WTC11 (cell line): ENCODE measurements around the gene GJC1. TPM values are rescaled to one million over a fixed set of nuclear protein-coding genes. Genes with fewer than 3 reads are reported as not detected.
A peak's percentile ranks its signal among the peaks of the same experiment; 100 is the strongest.

Experiments used
- ATAC-seq: fragments of 200-7000 bp; cut with Tn5 transposase; 2 replicates; pipeline ENCODE4 v1.10.0; 2021; ENCODE audit warnings: mild to moderate bottlenecking, moderate library complexity
- CTCF ChIA-PET: fragments of 300-600 bp; sonication (Branson Sonifier 250); formaldehyde crosslinking; loops from one replicate; lab custom pipeline; 2021; ENCODE audit warnings: antibody characterized with exemption; lab: Charles Lee
- POLR2A ChIA-PET: fragments of 350-600 bp; sonication (Branson Sonifier 250); formaldehyde crosslinking; loops from one replicate; lab custom pipeline; 2021; ENCODE audit warnings: antibody characterized with exemption; lab: Charles Lee
- DNase-seq: peaks from one replicate; pipeline ENCODE4 v3.0.0; 2021; ENCODE audit warnings: low spot score
- H3K27ac Mint-ChIP-seq: 2 replicates; pipeline ENCODE4 v1.8.0; 2021; ENCODE audit warnings: mixed read lengths
- H3K27me3 Mint-ChIP-seq: 2 replicates; pipeline ENCODE4 v1.8.0; 2021; ENCODE audit warnings: low read depth, mild to moderate bottlenecking, moderate library complexity, mixed read lengths
- H3K36me3 Mint-ChIP-seq: 2 replicates; pipeline ENCODE4 v1.8.0; 2021; ENCODE audit warnings: mixed read lengths
- H3K4me1 Mint-ChIP-seq: 2 replicates; pipeline ENCODE4 v1.8.0; 2022; ENCODE audit warnings: mixed read lengths
- H3K4me3 Mint-ChIP-seq: 2 replicates; pipeline ENCODE4 v1.8.0; 2021; ENCODE audit warnings: mild to moderate bottlenecking, moderate library complexity, mixed read lengths
- H3K9me3 Mint-ChIP-seq: 2 replicates; pipeline ENCODE4 v1.8.0; 2021; ENCODE audit warnings: mixed read lengths
- CBFB ChIP-seq: sonication (generic); formaldehyde crosslinking; IDR thresholded peaks from 2 replicates; pipeline ENCODE4 v1.8.1; 2022; ENCODE audit warnings: mild to moderate bottlenecking, low read depth, missing genetic modification reagents
- ELF4 ChIP-seq: sonication (generic); formaldehyde crosslinking; IDR thresholded peaks from 2 replicates; pipeline ENCODE4 v1.8.1; 2022; ENCODE audit warnings: low read depth, mild to moderate bottlenecking, moderate library complexity, missing genetic modification reagents
- FOXJ3 ChIP-seq: sonication (generic); formaldehyde crosslinking; IDR thresholded peaks from 2 replicates; pipeline ENCODE4 v1.9.0; 2021; ENCODE audit warnings: missing genetic modification reagents, mild to moderate bottlenecking, borderline replicate concordance
- FOXP1 ChIP-seq: sonication (generic); formaldehyde crosslinking; IDR thresholded peaks from 2 replicates; pipeline ENCODE4 v1.8.0; 2022; ENCODE audit warnings: missing genetic modification reagents, mild to moderate bottlenecking, moderate library complexity, borderline replicate concordance
- GRHL2 ChIP-seq: fragments of 250-450 bp; sonication (Bioruptor Pico); IDR thresholded peaks from 2 replicates; pipeline ENCODE4 v1.8.0; 2022; ENCODE audit warnings: mild to moderate bottlenecking, moderate library complexity; ENCODE audit not compliant: insufficient replicate concordance, severe bottlenecking
- IRF2 ChIP-seq: sonication (generic); formaldehyde crosslinking; IDR thresholded peaks from 2 replicates; pipeline ENCODE4 v1.8.0; 2022; ENCODE audit warnings: low read depth, missing genetic modification reagents, borderline replicate concordance
- JAZF1 ChIP-seq: fragments of 250-450 bp; sonication (Bioruptor Pico); IDR thresholded peaks from 2 replicates; pipeline ENCODE4 v1.9.0; 2021; ENCODE audit warnings: moderate library complexity, mild to moderate bottlenecking, inconsistent platforms
- NR3C1 ChIP-seq: sonication (generic); formaldehyde crosslinking; conservative IDR thresholded peaks from 2 replicates; pipeline ENCODE4 v1.8.1; 2023; ENCODE audit warnings: low read depth, mild to moderate bottlenecking, missing genetic modification reagents
- OVOL2 ChIP-seq: fragments of 250-450 bp; sonication (Bioruptor Pico); IDR thresholded peaks from 2 replicates; pipeline ENCODE4 v1.9.0; 2021; ENCODE audit warnings: mild to moderate bottlenecking, borderline replicate concordance
- RORB ChIP-seq: fragments of 250-450 bp; sonication (Bioruptor Pico); IDR thresholded peaks from 2 replicates; pipeline ENCODE4 v1.9.0; 2021; ENCODE audit warnings: mild to moderate bottlenecking
- SMAD3 ChIP-seq: sonication (generic); formaldehyde crosslinking; IDR thresholded peaks from 2 replicates; pipeline ENCODE4 v1.8.0; 2022; ENCODE audit warnings: missing genetic modification reagents, mild to moderate bottlenecking, borderline replicate concordance
- TEAD4 ChIP-seq: sonication (generic); formaldehyde crosslinking; IDR thresholded peaks from 2 replicates; pipeline ENCODE4 v1.8.0; 2022; ENCODE audit warnings: mild to moderate bottlenecking, missing genetic modification reagents
- TP53 ChIP-seq: sonication (generic); formaldehyde crosslinking; IDR thresholded peaks from 2 replicates; pipeline ENCODE4 v1.8.1; 2023; ENCODE audit warnings: mild to moderate bottlenecking, missing genetic modification reagents
- ZNF317 ChIP-seq: sonication (generic); formaldehyde crosslinking; IDR thresholded peaks from 2 replicates; pipeline ENCODE4 v1.8.1; 2023; ENCODE audit warnings: low read depth, mild to moderate bottlenecking, moderate library complexity, missing genetic modification reagents, borderline replicate concordance
- ZNF396 ChIP-seq: fragments of 250-450 bp; sonication (Bioruptor Pico); IDR thresholded peaks from 2 replicates; pipeline ENCODE4 v1.8.0; 2021; ENCODE audit warnings: mild to moderate bottlenecking, moderate library complexity, borderline replicate concordance
- total RNA-seq: library from RNA; stranded (reverse); gene quantifications from 3 replicates; pipeline ENCODE4 v1.2.3, GENCODE V29; 2021
- TF ChIP-seq, protein P1 (sequence below): sonication (generic); formaldehyde crosslinking; IDR thresholded peaks from 2 replicates; pipeline ENCODE4 v1.8.1; 2023; ENCODE audit warnings: mild to moderate bottlenecking, missing genetic modification reagents, moderate library complexity
- TF ChIP-seq, protein P2 (sequence below): fragments of 250-450 bp; sonication (Bioruptor Pico); IDR thresholded peaks from 2 replicates; pipeline ENCODE4 v1.9.0; 2021; ENCODE audit warnings: mild to moderate bottlenecking
- TF ChIP-seq, protein P3 (sequence below): sonication (generic); formaldehyde crosslinking; IDR thresholded peaks from 2 replicates; pipeline ENCODE4 v1.8.1; 2022; ENCODE audit warnings: missing genetic modification reagents, borderline replicate concordance
- TF ChIP-seq, protein P4 (sequence below): sonication (generic); formaldehyde crosslinking; IDR thresholded peaks from 2 replicates; pipeline ENCODE4 v1.8.1; 2023; ENCODE audit warnings: mild to moderate bottlenecking, missing genetic modification reagents, borderline replicate concordance
- TF ChIP-seq, protein P5 (sequence below): sonication (generic); formaldehyde crosslinking; conservative IDR thresholded peaks from 2 replicates; pipeline ENCODE4 v1.8.1; 2023; ENCODE audit warnings: mild to moderate bottlenecking, low read depth, missing genetic modification reagents, moderate library complexity

Gene GJC1
- total RNA-seq, 1 experiment from 2014 or later, result 104 TPM

DNA sequence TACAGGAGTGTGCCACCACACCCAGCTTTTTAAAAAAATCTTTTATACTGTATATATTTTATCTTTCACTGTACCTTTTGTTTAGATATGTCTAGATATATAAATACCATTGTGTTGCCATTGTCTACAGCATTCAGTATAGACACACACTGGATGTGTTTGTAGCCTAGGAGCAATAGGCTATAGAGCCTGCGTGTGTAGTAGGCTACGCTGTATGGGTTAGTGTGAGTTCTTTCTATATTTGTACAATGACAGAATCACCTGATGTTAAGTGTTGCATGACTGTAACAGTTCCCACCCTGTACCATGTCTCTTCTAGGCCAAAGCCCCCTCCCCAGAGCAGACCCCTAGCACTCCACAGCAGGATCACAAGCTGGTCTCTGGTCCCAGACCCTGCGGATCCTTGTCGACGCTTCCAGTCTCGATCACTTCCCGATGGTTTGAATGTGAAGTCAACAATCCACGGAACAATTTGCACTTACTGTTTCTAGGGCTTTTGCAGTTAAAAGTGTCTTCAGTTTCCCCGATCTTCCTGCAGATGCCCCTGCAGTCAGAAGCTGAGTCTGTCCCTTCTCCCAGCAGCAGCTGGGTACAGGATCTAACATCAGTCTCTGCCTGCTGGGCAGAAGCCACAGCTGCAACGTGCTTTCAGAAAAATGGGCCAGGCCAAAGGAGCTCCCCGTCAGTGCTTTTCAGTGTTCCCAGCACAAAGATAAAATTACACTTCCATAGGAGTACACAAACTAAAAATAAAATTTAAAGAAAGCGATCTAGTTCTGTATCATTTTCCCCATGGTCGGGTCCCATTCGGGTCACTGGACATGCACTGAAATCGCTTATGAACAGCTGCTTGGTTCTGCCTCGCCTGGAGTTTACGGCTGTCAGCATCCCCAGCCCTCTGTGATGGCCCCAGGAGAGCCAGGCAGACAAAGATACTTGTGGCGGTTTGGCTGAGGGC is 35.9 kb downstream of the GJC1 start:
- H3K4me3 Mint-ChIP-seq, result no peak overlapping the region
- ChIA-PET CTCF (interaction anchor here (0.5 to 1.4 kb wide), 5 partner anchors 15 to 327 kb away, joined by 3 to 11 read pairs (median 3); no protein-coding TSS in a partner anchor), POLR2A (interaction anchor here (0.7 kb wide), 1 partner anchor 43 kb away, joined by 5 read pairs; no protein-coding TSS in a partner anchor)
- H3K9me3 Mint-ChIP-seq, result no peaks in the 10 kb centered on the region
- DNase-seq, result no peak
- no peak for ATAC-seq
- peak overlapping the region; percentile 70 for H3K27ac Mint-ChIP-seq
- H3K4me1 Mint-ChIP-seq, result peaks cover 22% of the 10 kb centered on the region
- no peaks in the 10 kb centered on the region for H3K27me3 Mint-ChIP-seq
- TF ChIP-seq, protein P1, sequence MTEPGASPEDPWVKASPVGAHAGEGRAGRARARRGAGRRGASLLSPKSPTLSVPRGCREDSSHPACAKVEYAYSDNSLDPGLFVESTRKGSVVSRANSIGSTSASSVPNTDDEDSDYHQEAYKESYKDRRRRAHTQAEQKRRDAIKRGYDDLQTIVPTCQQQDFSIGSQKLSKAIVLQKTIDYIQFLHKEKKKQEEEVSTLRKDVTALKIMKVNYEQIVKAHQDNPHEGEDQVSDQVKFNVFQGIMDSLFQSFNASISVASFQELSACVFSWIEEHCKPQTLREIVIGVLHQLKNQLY (CRISPR knock-in tag), result no peak
- TF ChIP-seq FOXP1 (no peak), ZNF396 (no peak), RORB (CRISPR knock-in tag) (no peak)
- no peaks in the 10 kb centered on the region for H3K36me3 Mint-ChIP-seq

DNA sequence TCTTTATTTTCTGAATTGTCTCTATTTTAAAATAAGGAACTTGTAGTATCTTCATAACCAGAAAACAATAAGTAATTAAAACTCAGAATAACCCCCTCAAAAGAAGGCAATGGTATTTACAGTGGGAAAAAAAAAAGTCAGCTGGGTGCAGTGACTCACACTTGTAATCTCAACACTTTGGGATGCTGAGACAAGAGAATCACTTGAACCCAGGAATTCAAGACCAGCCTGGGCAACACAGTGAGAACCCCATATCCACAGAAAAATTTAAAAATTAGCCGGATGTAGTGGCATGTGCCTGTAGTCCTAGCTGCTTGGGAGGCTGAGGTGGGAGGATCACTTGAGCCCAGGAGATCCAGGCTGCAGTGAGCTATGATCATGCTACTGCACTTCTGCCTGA is 37.8 kb downstream of the GJC1 start:
- ATAC-seq, result no peak
- no peaks in the 10 kb centered on the region for H3K36me3 Mint-ChIP-seq
- no peaks in the 10 kb centered on the region for H3K27me3 Mint-ChIP-seq
- CTCF ChIA-PET, result no interaction called here
- no peaks in the 10 kb centered on the region for H3K9me3 Mint-ChIP-seq
- no peak overlapping the region for H3K4me3 Mint-ChIP-seq
- H3K27ac Mint-ChIP-seq, result no peak overlapping the region
- POLR2A ChIA-PET, result interaction anchor here (0.9 kb wide), 1 partner anchor 24 kb away, joined by 3 read pairs; no protein-coding TSS in a partner anchor
- TF ChIP-seq, protein P2, sequence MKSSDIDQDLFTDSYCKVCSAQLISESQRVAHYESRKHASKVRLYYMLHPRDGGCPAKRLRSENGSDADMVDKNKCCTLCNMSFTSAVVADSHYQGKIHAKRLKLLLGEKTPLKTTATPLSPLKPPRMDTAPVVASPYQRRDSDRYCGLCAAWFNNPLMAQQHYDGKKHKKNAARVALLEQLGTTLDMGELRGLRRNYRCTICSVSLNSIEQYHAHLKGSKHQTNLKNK, result no peak
- TF ChIP-seq GRHL2, result no peak
- TF ChIP-seq, protein P3, sequence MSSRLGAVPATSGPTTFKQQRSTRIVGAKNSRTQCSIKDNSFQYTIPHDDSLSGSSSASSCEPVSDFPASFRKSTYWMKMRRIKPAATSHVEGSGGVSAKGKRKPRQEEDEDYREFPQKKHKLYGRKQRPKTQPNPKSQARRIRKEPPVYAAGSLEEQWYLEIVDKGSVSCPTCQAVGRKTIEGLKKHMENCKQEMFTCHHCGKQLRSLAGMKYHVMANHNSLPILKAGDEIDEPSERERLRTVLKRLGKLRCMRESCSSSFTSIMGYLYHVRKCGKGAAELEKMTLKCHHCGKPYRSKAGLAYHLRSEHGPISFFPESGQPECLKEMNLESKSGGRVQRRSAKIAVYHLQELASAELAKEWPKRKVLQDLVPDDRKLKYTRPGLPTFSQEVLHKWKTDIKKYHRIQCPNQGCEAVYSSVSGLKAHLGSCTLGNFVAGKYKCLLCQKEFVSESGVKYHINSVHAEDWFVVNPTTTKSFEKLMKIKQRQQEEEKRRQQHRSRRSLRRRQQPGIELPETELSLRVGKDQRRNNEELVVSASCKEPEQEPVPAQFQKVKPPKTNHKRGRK, result no peak
- TF ChIP-seq NR3C1 (CRISPR knock-in tag), result no peak
- no peak for TF ChIP-seq IRF2 (CRISPR knock-in tag)
- TF ChIP-seq, protein P1 (CRISPR knock-in tag), result no peak
- TF ChIP-seq SMAD3 (CRISPR knock-in tag), result no peak
- no peak for TF ChIP-seq FOXP1
- no peak for TF ChIP-seq CBFB (CRISPR knock-in tag)
- no peak for TF ChIP-seq ZNF317
- TF ChIP-seq, protein P4, sequence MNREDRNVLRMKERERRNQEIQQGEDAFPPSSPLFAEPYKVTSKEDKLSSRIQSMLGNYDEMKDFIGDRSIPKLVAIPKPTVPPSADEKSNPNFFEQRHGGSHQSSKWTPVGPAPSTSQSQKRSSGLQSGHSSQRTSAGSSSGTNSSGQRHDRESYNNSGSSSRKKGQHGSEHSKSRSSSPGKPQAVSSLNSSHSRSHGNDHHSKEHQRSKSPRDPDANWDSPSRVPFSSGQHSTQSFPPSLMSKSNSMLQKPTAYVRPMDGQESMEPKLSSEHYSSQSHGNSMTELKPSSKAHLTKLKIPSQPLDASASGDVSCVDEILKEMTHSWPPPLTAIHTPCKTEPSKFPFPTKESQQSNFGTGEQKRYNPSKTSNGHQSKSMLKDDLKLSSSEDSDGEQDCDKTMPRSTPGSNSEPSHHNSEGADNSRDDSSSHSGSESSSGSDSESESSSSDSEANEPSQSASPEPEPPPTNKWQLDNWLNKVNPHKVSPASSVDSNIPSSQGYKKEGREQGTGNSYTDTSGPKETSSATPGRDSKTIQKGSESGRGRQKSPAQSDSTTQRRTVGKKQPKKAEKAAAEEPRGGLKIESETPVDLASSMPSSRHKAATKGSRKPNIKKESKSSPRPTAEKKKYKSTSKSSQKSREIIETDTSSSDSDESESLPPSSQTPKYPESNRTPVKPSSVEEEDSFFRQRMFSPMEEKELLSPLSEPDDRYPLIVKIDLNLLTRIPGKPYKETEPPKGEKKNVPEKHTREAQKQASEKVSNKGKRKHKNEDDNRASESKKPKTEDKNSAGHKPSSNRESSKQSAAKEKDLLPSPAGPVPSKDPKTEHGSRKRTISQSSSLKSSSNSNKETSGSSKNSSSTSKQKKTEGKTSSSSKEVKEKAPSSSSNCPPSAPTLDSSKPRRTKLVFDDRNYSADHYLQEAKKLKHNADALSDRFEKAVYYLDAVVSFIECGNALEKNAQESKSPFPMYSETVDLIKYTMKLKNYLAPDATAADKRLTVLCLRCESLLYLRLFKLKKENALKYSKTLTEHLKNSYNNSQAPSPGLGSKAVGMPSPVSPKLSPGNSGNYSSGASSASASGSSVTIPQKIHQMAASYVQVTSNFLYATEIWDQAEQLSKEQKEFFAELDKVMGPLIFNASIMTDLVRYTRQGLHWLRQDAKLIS (CRISPR knock-in tag), result no peak
- TF ChIP-seq TEAD4 (CRISPR knock-in tag), result no peak
- TF ChIP-seq, protein P5, sequence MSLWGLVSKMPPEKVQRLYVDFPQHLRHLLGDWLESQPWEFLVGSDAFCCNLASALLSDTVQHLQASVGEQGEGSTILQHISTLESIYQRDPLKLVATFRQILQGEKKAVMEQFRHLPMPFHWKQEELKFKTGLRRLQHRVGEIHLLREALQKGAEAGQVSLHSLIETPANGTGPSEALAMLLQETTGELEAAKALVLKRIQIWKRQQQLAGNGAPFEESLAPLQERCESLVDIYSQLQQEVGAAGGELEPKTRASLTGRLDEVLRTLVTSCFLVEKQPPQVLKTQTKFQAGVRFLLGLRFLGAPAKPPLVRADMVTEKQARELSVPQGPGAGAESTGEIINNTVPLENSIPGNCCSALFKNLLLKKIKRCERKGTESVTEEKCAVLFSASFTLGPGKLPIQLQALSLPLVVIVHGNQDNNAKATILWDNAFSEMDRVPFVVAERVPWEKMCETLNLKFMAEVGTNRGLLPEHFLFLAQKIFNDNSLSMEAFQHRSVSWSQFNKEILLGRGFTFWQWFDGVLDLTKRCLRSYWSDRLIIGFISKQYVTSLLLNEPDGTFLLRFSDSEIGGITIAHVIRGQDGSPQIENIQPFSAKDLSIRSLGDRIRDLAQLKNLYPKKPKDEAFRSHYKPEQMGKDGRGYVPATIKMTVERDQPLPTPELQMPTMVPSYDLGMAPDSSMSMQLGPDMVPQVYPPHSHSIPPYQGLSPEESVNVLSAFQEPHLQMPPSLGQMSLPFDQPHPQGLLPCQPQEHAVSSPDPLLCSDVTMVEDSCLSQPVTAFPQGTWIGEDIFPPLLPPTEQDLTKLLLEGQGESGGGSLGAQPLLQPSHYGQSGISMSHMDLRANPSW (CRISPR knock-in tag), result no peak
- no peak for TF ChIP-seq OVOL2 (CRISPR knock-in tag)
- no peak for TF ChIP-seq FOXJ3 (CRISPR knock-in tag)
- TF ChIP-seq JAZF1 (CRISPR knock-in tag), result no peak
- no peak for TF ChIP-seq TP53 (CRISPR knock-in tag)
- TF ChIP-seq ELF4 (CRISPR knock-in tag), result no peak
- TF ChIP-seq, all 79 proteins: peak for 0
- DNase-seq, result no peak
- peaks cover 22% of the 10 kb centered on the region for H3K4me1 Mint-ChIP-seq
